ENCODE data around the gene FREM2. TPM values are rescaled to one million over a fixed set of nuclear protein-coding genes. Genes with fewer than 3 reads are reported as not detected.

The FREM2 gene
- total and polyA plus RNA-seq, 2 experiments from 2014 or later: 2.3 to 17.8 TPM

DNA sequence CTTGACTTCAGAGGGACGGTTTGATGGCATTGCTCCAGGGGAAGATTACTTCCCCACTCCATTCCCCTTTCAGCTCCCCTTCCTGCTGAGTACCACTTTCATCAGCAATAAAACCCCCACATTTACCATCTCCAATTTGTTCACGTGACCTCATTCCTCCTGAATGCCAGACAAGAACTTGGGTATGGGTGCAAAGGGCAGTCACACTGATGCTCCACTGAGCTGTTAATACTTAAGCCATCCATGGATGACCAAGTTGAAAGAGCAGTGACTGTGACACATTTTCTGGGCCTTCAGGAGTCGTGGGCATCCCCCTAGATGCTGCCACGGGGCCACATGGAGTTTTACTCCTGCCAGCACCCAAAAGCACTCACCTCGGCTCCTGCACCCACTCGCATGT is 210.6 kb downstream of the FREM2 start:
- TF ChIP-seq EZH2 (IDR thresholded peaks at IDR 0.05; ENCODE audit: borderline replicate concordance) (no peak), EZH2phosphoT487 (IDR thresholded peaks at IDR 0.05; ENCODE audit: low read depth, severe bottlenecking, unreplicated experiment) (no peak)
- TF ChIP-seq, protein P1, sequence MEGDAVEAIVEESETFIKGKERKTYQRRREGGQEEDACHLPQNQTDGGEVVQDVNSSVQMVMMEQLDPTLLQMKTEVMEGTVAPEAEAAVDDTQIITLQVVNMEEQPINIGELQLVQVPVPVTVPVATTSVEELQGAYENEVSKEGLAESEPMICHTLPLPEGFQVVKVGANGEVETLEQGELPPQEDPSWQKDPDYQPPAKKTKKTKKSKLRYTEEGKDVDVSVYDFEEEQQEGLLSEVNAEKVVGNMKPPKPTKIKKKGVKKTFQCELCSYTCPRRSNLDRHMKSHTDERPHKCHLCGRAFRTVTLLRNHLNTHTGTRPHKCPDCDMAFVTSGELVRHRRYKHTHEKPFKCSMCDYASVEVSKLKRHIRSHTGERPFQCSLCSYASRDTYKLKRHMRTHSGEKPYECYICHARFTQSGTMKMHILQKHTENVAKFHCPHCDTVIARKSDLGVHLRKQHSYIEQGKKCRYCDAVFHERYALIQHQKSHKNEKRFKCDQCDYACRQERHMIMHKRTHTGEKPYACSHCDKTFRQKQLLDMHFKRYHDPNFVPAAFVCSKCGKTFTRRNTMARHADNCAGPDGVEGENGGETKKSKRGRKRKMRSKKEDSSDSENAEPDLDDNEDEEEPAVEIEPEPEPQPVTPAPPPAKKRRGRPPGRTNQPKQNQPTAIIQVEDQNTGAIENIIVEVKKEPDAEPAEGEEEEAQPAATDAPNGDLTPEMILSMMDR (IDR thresholded peaks at IDR 0.05; ENCODE audit: poor library complexity): no peak
- H3K4me2 ChIP-seq: no peak overlapping the region
- H2AFZ ChIP-seq: no peak overlapping the region
- no peaks in the 10 kb centered on the region for H3K36me3 ChIP-seq (replicated peaks; ENCODE audit: insufficient read depth, low read depth)
- H3K9me3 ChIP-seq (ENCODE audit: low read depth): no peaks in the 10 kb centered on the region
- H3K4me3 ChIP-seq: no peak overlapping the region
- H3K9me2 ChIP-seq (replicated peaks; ENCODE audit: insufficient read depth): no peaks in the 10 kb centered on the region
- no peak overlapping the region for H3K27ac ChIP-seq
- WGBS (ENCODE audit: low lambda C conversion rate, missing lambda C conversion rate): 79% methylated on average over 6 of the region's 6 CpGs
- no peaks in the 10 kb centered on the region for H3K4me1 ChIP-seq (ENCODE audit: insufficient read depth)
- no peak for DNase-seq (ENCODE audit: low spot score)
- no peaks in the 10 kb centered on the region for H4K20me1 ChIP-seq (ENCODE audit: insufficient read depth, poor library complexity, severe bottlenecking)
- no peaks in the 10 kb centered on the region for H3K79me2 ChIP-seq
- H3K27me3 ChIP-seq: no peaks in the 10 kb centered on the region

DNA sequence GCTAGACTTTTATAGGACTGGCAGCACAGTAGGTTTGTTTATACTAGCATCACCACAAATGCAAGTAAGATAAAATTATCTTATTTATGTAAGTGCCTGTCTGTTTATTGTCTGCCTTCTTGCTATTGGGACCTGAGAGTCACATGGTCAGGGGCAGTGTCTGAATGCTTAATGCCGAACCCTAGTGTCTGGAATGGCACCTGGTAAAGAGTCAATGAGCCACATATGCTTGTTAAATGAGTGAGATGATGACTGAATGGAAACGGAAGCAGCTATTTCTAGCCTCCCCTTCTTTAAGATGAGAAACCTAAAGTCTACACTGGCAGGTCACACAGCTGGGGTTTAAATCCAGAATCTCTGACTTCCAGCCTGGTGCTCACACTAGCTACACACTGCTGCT is 211.6 kb downstream of the FREM2 start:
- Histone ChIP-seq H3K4me1 (ENCODE audit: insufficient read depth) (no peaks in the 10 kb centered on the region), H3K9me3 (ENCODE audit: low read depth) (no peaks in the 10 kb centered on the region), H2AFZ (no peak overlapping the region), H3K79me2 (no peaks in the 10 kb centered on the region), H3K36me3 (replicated peaks; ENCODE audit: insufficient read depth, low read depth) (no peaks in the 10 kb centered on the region), H3K4me3 (no peak overlapping the region), H3K9me2 (replicated peaks; ENCODE audit: insufficient read depth) (no peaks in the 10 kb centered on the region), H3K27me3 (no peaks in the 10 kb centered on the region), H3K27ac (no peak overlapping the region), H3K4me2 (no peak overlapping the region), H4K20me1 (ENCODE audit: insufficient read depth, poor library complexity, severe bottlenecking) (no peaks in the 10 kb centered on the region)
- DNase-seq (ENCODE audit: low spot score): no peak
- 36% methylated on average over 2 of the region's 2 CpGs for WGBS (ENCODE audit: low lambda C conversion rate, missing lambda C conversion rate)
- TF ChIP-seq, protein P1 (IDR thresholded peaks at IDR 0.05; ENCODE audit: poor library complexity): no peak
- TF ChIP-seq EZH2phosphoT487 (IDR thresholded peaks at IDR 0.05; ENCODE audit: low read depth, severe bottlenecking, unreplicated experiment) (no peak), EZH2 (IDR thresholded peaks at IDR 0.05; ENCODE audit: borderline replicate concordance) (no peak)

DNA sequence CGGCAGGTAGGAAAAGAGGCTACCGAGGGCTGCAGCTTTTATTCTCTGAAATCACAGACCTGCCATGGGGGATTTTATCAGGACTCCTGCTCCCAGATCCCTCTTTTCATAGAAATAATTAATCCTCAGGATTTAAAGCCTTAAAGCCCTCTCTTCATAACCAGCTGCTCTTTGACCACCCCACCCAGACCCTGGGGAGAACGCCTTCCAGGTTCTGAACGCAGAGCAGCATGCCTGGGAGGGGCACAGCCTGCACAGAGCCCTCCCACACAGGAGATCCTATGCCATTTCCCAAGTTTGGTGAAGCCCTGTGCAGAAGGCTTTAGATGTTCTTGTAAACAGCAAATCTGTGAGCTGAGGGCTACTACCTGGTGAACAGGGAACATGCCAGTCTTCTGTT is 212.7 kb downstream of the FREM2 start:
- Histone ChIP-seq H2AFZ (no peak overlapping the region), H3K79me2 (no peaks in the 10 kb centered on the region)
- 82% methylated on average over 4 of the region's 4 CpGs for WGBS (ENCODE audit: low lambda C conversion rate, missing lambda C conversion rate)

More for the DNA sequence above, 212.7 kb downstream of the FREM2 start:
- no peak overlapping the region for H3K27ac ChIP-seq
- no peaks in the 10 kb centered on the region for H3K4me1 ChIP-seq (ENCODE audit: insufficient read depth)
- H3K9me2 ChIP-seq (replicated peaks; ENCODE audit: insufficient read depth): no peaks in the 10 kb centered on the region
- no peak overlapping the region for H3K4me3 ChIP-seq
- no peak for DNase-seq (ENCODE audit: low spot score)
- no peaks in the 10 kb centered on the region for H3K36me3 ChIP-seq (replicated peaks; ENCODE audit: insufficient read depth, low read depth)
- H3K4me2 ChIP-seq: no peak overlapping the region
- H3K9me3 ChIP-seq (ENCODE audit: low read depth): no peaks in the 10 kb centered on the region
- no peaks in the 10 kb centered on the region for H3K27me3 ChIP-seq
- no peak for TF ChIP-seq EZH2phosphoT487 (IDR thresholded peaks at IDR 0.05; ENCODE audit: low read depth, severe bottlenecking, unreplicated experiment)
- TF ChIP-seq, protein P1 (IDR thresholded peaks at IDR 0.05; ENCODE audit: poor library complexity): no peak
- TF ChIP-seq EZH2 (IDR thresholded peaks at IDR 0.05; ENCODE audit: borderline replicate concordance): no peak
- no peaks in the 10 kb centered on the region for H4K20me1 ChIP-seq (ENCODE audit: insufficient read depth, poor library complexity, severe bottlenecking)

All from hepatocyte (in vitro differentiated cells).